ENCODE results near the gene HOXB4.

The HOXB4 gene

DNA sequence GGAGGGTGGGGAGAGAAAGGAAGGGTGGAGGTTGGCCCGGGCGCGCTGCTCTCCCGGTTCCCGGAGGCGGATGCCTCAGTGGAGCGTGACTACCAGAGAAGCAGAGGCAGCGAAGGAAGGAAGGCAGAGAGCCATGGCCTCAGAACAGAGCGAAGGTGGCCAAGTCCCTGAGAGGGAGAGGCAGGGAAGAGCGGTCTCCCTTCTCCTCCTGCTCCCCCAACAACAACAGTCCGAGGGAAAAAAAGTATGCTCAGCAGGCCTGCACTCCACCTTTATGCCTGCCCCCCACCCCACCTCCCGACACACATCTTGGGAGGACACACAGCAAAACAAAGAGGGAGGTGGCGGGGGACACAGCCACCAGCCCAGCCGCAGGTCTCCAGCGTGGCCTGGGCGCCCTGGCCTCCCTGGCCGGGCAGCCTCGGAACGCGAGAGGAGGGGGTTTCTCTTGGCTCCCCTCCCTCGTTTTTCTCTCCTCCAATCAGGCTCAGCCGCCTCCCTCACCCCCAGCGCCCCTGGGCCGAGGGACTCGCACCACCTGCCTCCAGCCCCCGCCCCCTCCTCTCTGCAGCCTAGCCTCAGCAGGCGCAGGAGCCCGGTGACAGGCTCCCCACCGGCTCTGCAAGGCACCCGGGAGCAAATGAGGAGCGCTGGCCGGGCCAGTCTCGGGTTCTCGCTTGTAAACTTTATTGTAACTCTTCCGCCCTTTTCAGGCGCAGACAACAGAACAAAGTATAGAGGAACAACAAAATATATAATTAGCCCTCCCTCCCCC is 33.7 kb upstream of the HOXB4 start:
- peak in 1 of 2 experiments; percentile 60 for DNase-seq (ENCODE audit: low read depth in 1 of 2, low spot score in 1 of 2)
- in situ Hi-C loops (cut with HindIII; ENCODE audit: low pct_unique_long_range_greater_than_20kb, low sequenced_read_pairs), result no loop called here
- no peak for TF ChIP-seq JUND (IDR thresholded peaks at IDR 0.05; ENCODE audit: low read depth)

DNA sequence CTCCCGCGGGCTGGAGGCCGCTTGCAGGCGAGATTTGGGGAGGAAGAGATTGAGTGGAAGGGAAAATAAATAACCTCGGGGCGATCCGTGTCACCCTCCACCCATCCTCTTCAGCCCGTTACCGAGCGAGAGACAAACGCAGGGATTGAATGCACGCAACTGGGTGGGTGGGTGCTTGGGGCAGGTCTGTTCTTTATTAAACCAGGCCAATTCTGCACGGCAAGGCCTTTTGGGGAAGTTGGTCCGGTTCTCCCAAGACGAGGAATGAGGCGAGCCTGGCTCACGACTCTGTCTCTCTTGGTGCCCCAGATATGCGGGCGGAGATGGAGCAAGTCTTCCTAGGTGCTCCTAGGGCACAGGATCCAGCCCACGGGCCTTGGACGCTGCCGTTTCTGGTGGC is 33.1 kb upstream of the HOXB4 start:
- in situ Hi-C loops (cut with HindIII; ENCODE audit: low pct_unique_long_range_greater_than_20kb, low sequenced_read_pairs), result no loop called here
- DNase-seq (ENCODE audit: low read depth in 1 of 2, low spot score in 1 of 2), result peak; percentile 60 to 70
- no peak for TF ChIP-seq JUND (IDR thresholded peaks at IDR 0.05; ENCODE audit: low read depth)

DNA sequence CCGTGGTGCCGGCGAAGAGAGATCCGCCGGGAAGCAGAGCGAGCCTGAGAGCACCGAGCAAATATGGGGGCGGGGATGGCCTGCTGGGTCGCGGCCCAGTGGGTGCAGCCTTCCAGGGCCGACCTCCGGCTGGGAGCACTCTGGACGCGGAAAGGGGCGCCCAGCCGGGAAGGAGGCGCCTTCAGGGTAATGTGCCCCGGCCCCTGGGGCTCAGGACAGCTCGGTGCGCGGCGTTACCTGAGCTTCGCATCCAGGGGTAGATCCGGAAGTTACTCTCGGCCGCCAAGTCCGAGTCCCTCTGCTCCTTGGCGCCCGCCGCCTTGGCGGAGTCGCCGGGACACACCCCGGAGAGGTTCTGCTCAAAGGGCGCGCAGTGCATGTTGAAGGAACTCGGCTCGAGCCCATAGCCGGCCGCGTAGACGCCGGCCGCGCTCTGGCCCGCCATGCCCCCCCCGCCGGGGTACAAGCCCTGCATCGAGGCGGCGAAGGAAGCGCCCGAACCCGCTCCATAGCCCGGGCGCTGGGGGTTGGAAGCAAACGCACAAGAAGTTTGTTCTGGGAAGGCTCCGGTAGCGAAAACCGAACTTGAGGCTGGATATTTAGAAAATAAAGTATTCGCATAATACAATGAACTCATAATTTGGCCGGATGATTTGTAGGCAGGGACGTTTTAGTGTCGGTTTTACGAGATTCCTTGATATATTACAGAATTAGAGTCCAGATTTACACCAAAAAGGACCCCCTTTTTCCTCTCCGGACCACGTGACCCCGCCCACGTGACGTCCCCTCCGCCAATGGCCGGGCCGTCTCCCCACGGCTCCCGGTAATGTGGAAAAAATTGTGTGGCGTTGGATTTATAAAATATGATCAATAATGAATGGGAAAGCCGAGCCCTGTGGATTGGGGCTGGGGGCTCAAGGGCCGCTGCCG is 32.4 kb upstream of the HOXB4 start, which contains the start of gene HOXB7:
TSS of gene HOXB7 (minus strand) at position 736 of the 930 bp plus-strand sequence. CDS start at position 637, 99 bp downstream.
- in situ Hi-C loops (cut with HindIII; ENCODE audit: low pct_unique_long_range_greater_than_20kb, low sequenced_read_pairs), result no loop called here
- peak; percentile 68 to 82 for DNase-seq (ENCODE audit: low read depth in 1 of 2, low spot score in 1 of 2)
- no peak for TF ChIP-seq JUND (IDR thresholded peaks at IDR 0.05; ENCODE audit: low read depth)

DNA sequence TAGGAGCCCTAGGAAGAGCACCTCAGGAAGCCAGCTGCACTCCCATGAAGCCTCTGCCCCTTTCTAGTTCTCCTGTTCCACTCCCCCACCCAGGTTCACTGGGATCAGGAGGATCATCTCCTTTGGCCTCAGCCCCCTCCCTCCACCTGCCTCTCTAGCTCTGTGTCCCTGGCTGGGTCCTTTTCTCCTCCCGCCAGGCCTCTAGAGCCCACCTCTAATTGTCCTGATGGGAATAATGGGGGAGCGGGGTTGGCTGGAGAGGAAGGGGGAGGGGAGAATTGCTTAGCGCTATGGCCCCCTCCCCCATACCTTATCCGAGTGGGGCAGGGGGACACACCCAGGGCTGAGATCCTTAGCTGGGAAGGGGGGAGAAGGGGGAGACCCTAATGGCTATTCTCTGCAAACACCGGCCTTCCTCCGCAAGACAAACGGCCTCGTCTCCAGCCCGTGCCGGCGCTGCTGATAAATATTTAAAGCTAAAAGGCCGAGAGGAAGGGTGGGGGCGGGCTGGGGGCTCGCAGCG is 31.7 kb upstream of the HOXB4 start:
- no peak for DNase-seq (ENCODE audit: low read depth in 1 of 2, low spot score in 1 of 2)
- no peak for TF ChIP-seq JUND (IDR thresholded peaks at IDR 0.05; ENCODE audit: low read depth)
- in situ Hi-C loops (cut with HindIII; ENCODE audit: low pct_unique_long_range_greater_than_20kb, low sequenced_read_pairs), result no loop called here

DNA sequence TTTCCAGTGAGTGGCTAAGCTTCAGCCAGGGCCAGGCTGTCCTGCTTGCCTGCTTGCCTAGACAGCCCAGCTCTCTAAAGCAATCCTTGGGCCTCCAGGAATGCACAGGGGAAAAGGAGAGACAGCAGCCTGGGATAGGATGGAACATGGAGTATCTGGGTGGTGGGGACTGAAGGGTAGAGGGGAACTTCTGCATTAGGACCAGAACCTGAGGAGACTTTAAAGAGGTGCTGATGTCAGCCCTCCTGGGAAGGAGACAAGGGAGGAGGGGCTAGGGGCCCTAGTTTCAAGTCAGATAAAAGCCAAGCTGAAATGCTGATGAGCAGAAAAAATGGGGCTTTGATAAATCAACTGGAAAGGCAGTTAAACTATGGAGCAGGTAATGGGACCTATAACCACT is 30.9 kb upstream of the HOXB4 start:
- DNase-seq (ENCODE audit: low read depth in 1 of 2, low spot score in 1 of 2), result no peak
- no peak for TF ChIP-seq JUND (IDR thresholded peaks at IDR 0.05; ENCODE audit: low read depth)
- in situ Hi-C loops (cut with HindIII; ENCODE audit: low pct_unique_long_range_greater_than_20kb, low sequenced_read_pairs), result no loop called here

DNA sequence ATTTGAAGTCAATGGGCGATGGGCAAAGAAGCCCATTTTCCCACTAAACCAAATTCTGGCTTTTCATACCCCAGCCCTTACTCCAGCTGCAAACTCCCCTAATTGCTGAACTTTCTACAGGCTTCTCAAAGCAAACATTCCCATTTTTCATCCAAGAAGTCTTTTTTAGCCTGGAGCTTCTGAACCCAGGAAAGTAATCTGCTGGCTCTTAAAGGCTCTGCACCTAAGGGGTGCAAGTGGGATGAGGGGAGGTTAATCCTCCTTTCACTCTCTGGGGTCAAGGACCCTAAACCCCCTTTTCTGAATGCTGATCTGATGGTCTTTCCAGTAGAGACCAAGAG is 30.3 kb upstream of the HOXB4 start:
- TF ChIP-seq JUND (IDR thresholded peaks at IDR 0.05; ENCODE audit: low read depth), result no peak
- no peak for DNase-seq (ENCODE audit: low read depth in 1 of 2, low spot score in 1 of 2)
- in situ Hi-C loops (cut with HindIII; ENCODE audit: low pct_unique_long_range_greater_than_20kb, low sequenced_read_pairs), result no loop called here

DNA sequence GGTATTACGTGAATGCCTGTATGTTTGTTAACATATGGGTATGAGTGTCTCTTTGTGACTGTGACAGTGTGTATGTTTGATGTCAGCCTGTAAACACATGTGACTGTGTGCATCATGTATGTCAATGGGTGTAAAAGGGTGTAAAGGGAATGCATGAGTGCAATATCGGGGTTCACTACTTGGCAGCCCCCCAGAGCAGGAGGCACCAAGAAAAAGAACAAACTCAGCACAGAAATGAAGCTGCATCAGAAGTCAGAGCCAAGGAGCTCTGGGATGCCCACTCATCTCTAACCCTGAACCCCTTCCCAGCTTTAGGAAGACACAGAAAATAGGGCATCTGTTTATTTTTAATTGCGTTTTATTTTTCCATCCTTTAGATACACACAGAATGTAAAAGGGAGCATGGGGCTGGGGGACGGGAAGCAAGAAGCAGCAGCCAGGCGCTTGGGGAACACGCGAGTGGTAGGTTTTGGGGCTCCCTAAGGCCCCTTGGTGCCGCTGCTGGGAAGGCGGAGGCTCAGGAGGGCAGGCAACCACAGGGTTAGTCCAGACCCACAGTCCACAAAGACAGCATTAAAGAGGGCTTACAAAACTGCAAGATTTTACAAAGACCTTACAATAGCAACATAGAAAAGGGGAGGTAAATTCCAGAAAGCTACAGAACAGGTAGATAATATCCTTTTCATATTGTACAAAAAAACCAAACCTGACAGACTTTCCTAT is 28.9 kb upstream of the HOXB4 start:
- in situ Hi-C loops (cut with HindIII; ENCODE audit: low pct_unique_long_range_greater_than_20kb, low sequenced_read_pairs), result no loop called here
- no peak for DNase-seq (ENCODE audit: low read depth in 1 of 2, low spot score in 1 of 2)
- no peak for TF ChIP-seq JUND (IDR thresholded peaks at IDR 0.05; ENCODE audit: low read depth)

DNA sequence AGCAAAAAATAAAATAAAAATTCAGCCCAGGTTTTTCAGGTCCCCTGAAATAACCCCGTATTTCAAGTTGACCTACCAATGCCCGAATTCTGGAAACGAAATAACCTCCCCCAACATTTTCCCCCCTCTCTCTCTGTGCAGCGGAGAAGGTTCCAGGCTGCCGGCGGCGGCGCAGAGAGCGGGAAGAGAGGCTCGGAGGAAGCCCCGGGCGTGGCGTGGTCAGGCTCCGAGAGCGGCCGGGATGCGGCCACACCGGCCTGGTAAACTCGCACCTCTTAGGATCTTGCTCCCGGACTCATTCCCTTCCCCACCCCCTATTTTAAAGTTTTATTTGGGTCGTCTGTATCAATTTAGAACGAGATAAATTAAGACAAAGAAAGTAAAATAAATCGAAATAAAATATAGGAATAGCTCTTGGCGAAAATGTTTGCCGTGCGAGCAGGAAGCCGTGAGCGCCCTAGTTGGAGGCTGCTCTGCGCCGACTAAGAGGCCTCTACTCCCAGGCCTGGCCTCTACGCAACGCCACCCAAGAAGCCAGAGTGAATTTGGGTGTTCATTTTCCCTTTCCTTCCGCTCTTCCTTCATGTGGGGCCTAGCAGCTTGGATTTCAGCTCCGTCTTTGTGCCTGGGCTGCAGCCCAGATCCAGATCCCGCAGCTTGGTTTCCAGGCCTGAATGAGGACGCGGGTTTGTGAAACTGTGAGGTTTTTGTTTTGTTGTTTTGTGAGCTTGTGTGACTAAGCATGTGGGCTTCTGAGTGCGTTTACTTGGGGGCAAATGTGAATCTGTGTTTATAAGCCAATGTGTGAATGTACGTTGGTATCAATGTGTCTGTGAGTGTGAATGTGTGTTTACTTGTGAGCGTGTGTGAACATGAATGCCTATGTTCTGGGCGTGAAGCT is 28.1 kb upstream of the HOXB4 start:
- no peak for DNase-seq (ENCODE audit: low read depth in 1 of 2, low spot score in 1 of 2)
- no peak for TF ChIP-seq JUND (IDR thresholded peaks at IDR 0.05; ENCODE audit: low read depth)
- in situ Hi-C loops (cut with HindIII; ENCODE audit: low pct_unique_long_range_greater_than_20kb, low sequenced_read_pairs), result no loop called here

DNA sequence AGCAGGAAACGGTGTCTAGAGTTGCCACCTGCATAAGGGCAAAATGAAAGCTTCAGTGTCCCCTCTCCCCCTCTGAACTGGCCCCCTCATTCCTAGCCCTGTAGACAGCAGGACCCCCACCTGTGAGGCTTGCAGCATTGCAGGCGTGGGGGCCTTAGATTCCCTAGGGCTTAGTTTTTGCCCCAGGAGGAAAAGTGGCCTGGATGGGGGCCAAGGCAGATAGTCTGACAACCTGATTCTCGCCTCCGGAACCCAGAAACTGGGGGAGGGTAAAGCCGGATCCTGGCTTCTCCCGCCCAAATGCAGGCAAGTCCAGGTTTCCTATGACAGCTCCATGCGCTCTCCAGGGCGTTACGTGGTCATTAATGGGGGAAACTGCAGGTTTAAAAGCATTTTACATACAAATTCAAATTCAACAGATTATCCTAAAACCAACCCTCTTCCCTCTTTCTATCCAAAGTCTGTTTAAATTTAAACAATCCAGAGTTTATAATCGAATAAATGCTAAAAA is 27.3 kb upstream of the HOXB4 start:
- no peak for DNase-seq (ENCODE audit: low read depth in 1 of 2, low spot score in 1 of 2)
- in situ Hi-C loops (cut with HindIII; ENCODE audit: low pct_unique_long_range_greater_than_20kb, low sequenced_read_pairs), result no loop called here
- TF ChIP-seq JUND (IDR thresholded peaks at IDR 0.05; ENCODE audit: low read depth), result no peak

DNA sequence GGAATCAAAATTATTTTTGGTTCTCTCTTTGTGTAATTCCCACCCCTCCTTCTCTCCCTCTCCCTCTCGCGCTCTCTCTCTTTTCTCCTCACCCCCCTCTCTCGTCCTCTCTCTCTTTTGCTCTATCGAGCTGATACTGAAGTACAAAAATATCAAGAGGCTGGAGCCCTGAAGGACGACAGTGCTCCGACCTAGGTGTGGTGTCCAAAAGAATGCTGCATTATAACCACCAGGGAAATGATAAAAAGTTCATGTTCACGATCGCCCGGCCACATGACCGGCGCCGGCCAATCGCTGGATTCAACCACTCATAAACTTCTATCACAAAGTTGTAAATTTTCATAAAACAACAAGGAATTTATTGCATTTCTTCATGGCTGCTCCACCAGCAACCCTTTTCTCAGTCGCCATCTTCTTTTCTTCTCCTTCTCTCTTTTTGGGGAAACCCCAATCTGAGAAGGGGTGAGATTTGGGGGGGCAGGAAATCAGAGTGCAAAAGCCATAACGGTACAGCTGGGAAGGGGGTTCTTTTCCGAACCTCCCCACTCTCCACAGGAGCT is 26.7 kb upstream of the HOXB4 start, which contains the start of gene HOXB6:
TSS of gene HOXB6 (minus strand) at position 217 of the 560 bp plus-strand sequence. CDS start 6,836 bp downstream, outside the sequence.
- no peak for TF ChIP-seq JUND (IDR thresholded peaks at IDR 0.05; ENCODE audit: low read depth)
- in situ Hi-C loops (cut with HindIII; ENCODE audit: low pct_unique_long_range_greater_than_20kb, low sequenced_read_pairs), result no loop called here
- DNase-seq (ENCODE audit: low read depth in 1 of 2, low spot score in 1 of 2), result no peak
